GM12864 (cell line): Measurements from ENCODE around the gene CORT.
A peak's percentile ranks its signal among the peaks of the same experiment; 100 is the strongest.
"Not testable (repeated sequence)": the region's sequence is repeated elsewhere in the genome, so short reads cannot be mapped to it uniquely, and the experiment has no call there.

Experiments used
- DNase-seq: peaks from one replicate; pipeline ENCODE4 v3.0.0-alpha.2; 2011; ENCODE audit warnings: low read depth
- H3K4me3 ChIP-seq: 2 replicates; pipeline ENCODE4 v1.5.1; 2011; ENCODE audit warnings: mild to moderate bottlenecking, low read depth, low read length, control low read depth
- CTCF ChIP-seq: IDR thresholded peaks from 2 replicates; pipeline ENCODE4 v1.5.1; 2011; ENCODE audit warnings: low read depth, mild to moderate bottlenecking, moderate library complexity, low read length, control low read depth, inconsistent platforms; ENCODE audit errors: missing control alignments

CORT gene

GRCh38 chr1:10470043-10470442, 20.2 kb downstream of the CORT start:
- H3K4me3 ChIP-seq: no peak overlapping the region
- TF ChIP-seq CTCF: no peak
- no peak for DNase-seq

GRCh38 chr1:10471411-10472219, 21.8 kb downstream of the CORT start:
- no peak for TF ChIP-seq CTCF
- DNase-seq: no peak
- H3K4me3 ChIP-seq: peak overlapping the region; percentile 69

GRCh38 chr1:10472220-10473144, 22.7 kb downstream of the CORT start, which contains the start of gene DFFA:
Gene DFFA, minus strand, starts transcription at chr1:10472529. Its CDS starts 71 bp downstream, at chr1:10472458.
- TF ChIP-seq CTCF: no peak
- peak within 1 kb of the TSS; percentile 69 for H3K4me3 ChIP-seq
- peak; percentile 96 for DNase-seq

- H3K4me3 ChIP-seq: peak overlapping the region; percentile 69
- no peak for TF ChIP-seq CTCF
- DNase-seq: no peak
These were observed 23.4 kb downstream of the CORT start for GRCh38 chr1:10473145-10473765.

GRCh38 chr1:10474309-10474612, 24.4 kb downstream of the CORT start:
- not testable (repeated sequence) for DNase-seq
- H3K4me3 ChIP-seq: peak overlapping the region; percentile 58; the same call in 1 of the 2 replicates

- TF ChIP-seq CTCF: no peak
These were observed 25.0 kb downstream of the CORT start, which contains the start of gene PEX14 for GRCh38 chr1:10474613-10475507. Gene PEX14, plus strand, starts transcription at chr1:10474950. Its CDS starts 17 bp downstream, at chr1:10474967.

More at GRCh38 chr1:10474613-10475507, 25.0 kb downstream of the CORT start, which contains the start of gene PEX14:
- peak within 1 kb of the TSS; percentile 58 for H3K4me3 ChIP-seq
- peak; percentile 72 for DNase-seq
